B cell (primary cell): Measurements from ENCODE around the gene ST6GALNAC2. TPM values are rescaled to one million over a fixed set of nuclear protein-coding genes. Genes with fewer than 3 reads are reported as not detected.
"Not testable (repeated sequence)": the region's sequence is repeated elsewhere in the genome, so short reads cannot be mapped to it uniquely, and the experiment has no call there.

Experiments used
- ATAC-seq: fragments of 200-7000 bp; cut with Tn5 transposase; one replicate; pipeline ENCODE4 v1.10.0; 2021; ENCODE audit warnings: low read depth, mild to moderate bottlenecking, moderate number of reproducible peaks, moderate library complexity
- CTCF ChIA-PET: fragments of 350-600 bp; sonication (Branson Sonifier 250); formaldehyde crosslinking; loops from one replicate; lab custom pipeline; 2021; ENCODE audit warnings: antibody characterized with exemption, inconsistent platforms; lab: Charles Lee
- POLR2A ChIA-PET: fragments of 350-600 bp; sonication (Branson Sonifier 250); formaldehyde crosslinking; loops from one replicate; lab custom pipeline; 2021; ENCODE audit warnings: antibody characterized with exemption; lab: Charles Lee
- DNase-seq: peaks from one replicate; pipeline ENCODE4 v3.0.0; 2013
- H2AFZ ChIP-seq: 2 replicates; pipeline ENCODE4 v1.6.1; 2012; ENCODE audit warnings: mild to moderate bottlenecking, low read depth, low read length; ENCODE audit not compliant: insufficient read depth, poor library complexity, severe bottlenecking
- H3K27ac ChIP-seq, 2 donors: 1 replicate in 1 of 2; 2 replicates in 1 of 2; pipeline ENCODE4 v1.5.1; 2012 to 2013; ENCODE audit warnings: low read length in 2 of 2, mild to moderate bottlenecking in 2 of 2, moderate library complexity in 1 of 2
- H3K27me3 ChIP-seq, 4 experiments: fragments of 200-600 bp in 1 of 4; sonication (generic) in 1 of 4; replicated peaks in 1 of 4; 1 replicate in 2 of 4; 2 replicates in 2 of 4; pipeline versions ENCODE4 v1.6.1 to v1.7.0; 2013 to 2016; ENCODE audit warnings: low read length in 3 of 4, mild to moderate bottlenecking in 2 of 4, mixed read lengths in 1 of 4, moderate library complexity in 1 of 4; ENCODE audit not compliant: insufficient read depth in 4 of 4, control insufficient read depth in 3 of 4; ENCODE audit errors: control extremely low read depth in 1 of 4
- H3K36me3 ChIP-seq, 2 experiments: replicated peaks in 1 of 2; 1 replicate in 1 of 2; 2 replicates in 1 of 2; pipeline versions ENCODE4 v1.6.1 to v1.7.1; 2013; ENCODE audit warnings: low read length in 1 of 2; ENCODE audit not compliant: insufficient read depth in 2 of 2, control insufficient read depth in 1 of 2; ENCODE audit errors: control extremely low read depth in 1 of 2, extremely low read depth in 1 of 2
- H3K4me1 ChIP-seq, 2 donors: fragments of 200-600 bp in 1 of 2; sonication (generic) in 1 of 2; 1 replicate in 1 of 2; 2 replicates in 1 of 2; pipeline versions ENCODE4 v1.5.1 to v1.6.1; 2013 to 2017; ENCODE audit warnings: low read length in 2 of 2; ENCODE audit not compliant: control insufficient read depth in 2 of 2, insufficient read depth in 2 of 2
- H3K4me2 ChIP-seq: replicated peaks from 2 replicates; pipeline ENCODE3; 2012; ENCODE audit warnings: mild to moderate bottlenecking, low read depth, low read length; ENCODE audit not compliant: poor library complexity, severe bottlenecking
- H3K4me3 ChIP-seq, 5 experiments: fragments of 200-600 bp in 1 of 5; sonication (generic) in 1 of 5; 1 replicate in 3 of 5; 2 replicates in 2 of 5; pipeline versions ENCODE4 v1.5.1 to v1.7.0; 2011 to 2016; ENCODE audit warnings: low read length in 4 of 5, mild to moderate bottlenecking in 4 of 5, low read depth in 2 of 5, control low read depth in 1 of 5, moderate library complexity in 1 of 5; ENCODE audit not compliant: insufficient read depth in 1 of 5; ENCODE audit errors: control extremely low read depth in 1 of 5, extremely low read depth in 1 of 5
- H3K79me2 ChIP-seq: fragments of 200-600 bp; sonication (generic); one replicate; pipeline ENCODE4 v1.6.0; 2016; ENCODE audit warnings: low read length; ENCODE audit not compliant: control insufficient read depth, insufficient read depth
- H3K9ac ChIP-seq: fragments of 200-600 bp; sonication (generic); 2 replicates; pipeline ENCODE4 v1.6.1; 2017; ENCODE audit warnings: mild to moderate bottlenecking, low read length, moderate library complexity
- H3K9me3 ChIP-seq, 3 donors: one replicate each; pipeline versions ENCODE4 v1.6.1 to v1.7.1; 2013; ENCODE audit warnings: low read length in 2 of 3; ENCODE audit not compliant: control insufficient read depth in 2 of 3, insufficient read depth in 1 of 3; ENCODE audit errors: control extremely low read depth in 1 of 3
- H4K20me1 ChIP-seq: 2 replicates; pipeline ENCODE4 v1.6.0; 2012; ENCODE audit warnings: mild to moderate bottlenecking, low read length; ENCODE audit not compliant: insufficient read depth, control insufficient read depth, poor library complexity, severe bottlenecking
- H3K27ac Mint-ChIP-seq: one replicate; pipeline ENCODE4 v1.8.0; 2021; ENCODE audit warnings: mixed read lengths
- H3K27me3 Mint-ChIP-seq: one replicate; pipeline ENCODE4 v1.8.0; 2021; ENCODE audit warnings: mixed read lengths
- H3K4me1 Mint-ChIP-seq: one replicate; pipeline ENCODE4 v1.8.0; 2021; ENCODE audit warnings: mixed read lengths
- H3K4me3 Mint-ChIP-seq: one replicate; pipeline ENCODE4 v1.8.0; 2021; ENCODE audit warnings: mixed read lengths
- H3K9me3 Mint-ChIP-seq: one replicate; pipeline ENCODE4 v1.8.0; 2022; ENCODE audit warnings: mixed read lengths; ENCODE audit not compliant: insufficient read depth
- CTCF ChIP-seq: fragments of 200-600 bp; IDR thresholded peaks from one replicate; pipeline ENCODE4 v1.8.0; 2022; ENCODE audit warnings: antibody characterized with exemption, mild to moderate bottlenecking
- EZH2 ChIP-seq: IDR thresholded peaks from 2 replicates; pipeline ENCODE4 v1.6.1; 2012; ENCODE audit warnings: borderline replicate concordance, low read depth, mild to moderate bottlenecking, moderate library complexity, low read length; ENCODE audit not compliant: insufficient read depth, poor library complexity, severe bottlenecking
- WGBS: methylation state at CpG from one replicate; pipeline ENCODE4 v1.1.5; 2013; ENCODE audit warnings: missing lambda C conversion rate; ENCODE audit not compliant: insufficient coverage; 5-methylcytosine and 5-hydroxymethylcytosine counted together
- intact Hi-C: fragments of 100-400 bp; cut with micrococcal nuclease; formaldehyde crosslinking; loops from one replicate; pipeline ENCODE4 v1.10.0; 2022
- polyA plus RNA-seq: library from polyadenylated mRNA; depleted of rRNA; stranded (reverse); fragments of >200 nt; gene quantifications from 2 replicates; pipeline ENCODE4 v1.2.3, GENCODE V29; 2012
- total RNA-seq, 2 donors: library from RNA; stranded (reverse); fragments of 120-200 nt in 1 of 2; gene quantifications; 1 replicate in 1 of 2; 2 replicates in 1 of 2; pipeline versions ENCODE4 v1.2.3 to v1.2.4, GENCODE V29; 2013 to 2022

The ST6GALNAC2 gene
- total and polyA plus RNA-seq, 2 donors (not counting 1 experiment from before 2014, with no cell fraction given): 0.58 to 2.7 TPM

DNA sequence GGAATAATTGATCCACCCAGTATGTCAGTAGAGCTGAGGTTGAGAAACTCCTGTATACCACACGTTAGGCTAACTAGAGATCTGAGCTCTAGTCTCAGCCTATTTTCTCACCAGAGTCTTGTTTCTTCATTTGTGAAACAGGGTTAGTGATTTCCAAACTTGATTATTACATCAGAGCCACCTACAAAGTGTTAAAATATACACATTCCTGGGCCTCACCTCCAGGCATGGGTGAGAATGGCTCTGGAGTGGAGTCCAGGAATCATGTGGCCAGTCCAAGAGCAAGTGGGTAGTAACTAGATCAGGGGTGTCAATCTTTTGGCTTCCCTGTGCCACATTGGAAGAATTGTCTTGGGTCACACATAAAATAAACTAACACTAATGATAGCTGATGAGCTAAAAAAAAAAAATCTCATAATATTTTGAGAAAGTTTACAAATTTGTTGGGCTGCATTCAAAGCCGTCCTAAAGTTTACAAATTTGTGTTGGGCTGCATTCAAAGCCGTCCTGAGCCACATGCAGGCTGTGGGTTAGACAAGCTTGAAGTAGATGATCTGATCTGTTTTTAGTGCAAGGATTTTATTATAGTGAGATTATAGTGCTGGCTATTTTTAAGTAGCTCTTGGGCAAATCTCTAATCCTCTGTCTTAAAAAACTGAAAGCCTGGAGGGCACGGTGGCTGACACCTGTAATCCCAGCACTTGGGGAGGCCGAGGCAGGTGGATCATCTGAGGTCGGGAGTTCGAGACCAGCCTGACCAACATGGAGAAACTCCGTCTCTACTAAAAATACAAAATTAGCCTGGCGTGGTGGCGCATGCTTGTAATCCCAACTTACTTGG, 25.4 kb downstream of the ST6GALNAC2 start:
- H3K27ac Mint-ChIP-seq: peak overlapping the region; percentile 63
- no peak for ATAC-seq
- no peak overlapping the region for H3K4me3 ChIP-seq
- peaks cover 18% of the 10 kb centered on the region for H4K20me1 ChIP-seq
- CTCF ChIA-PET: interaction anchor here (0.6 to 7.1 kb wide), 6 partner anchors 37 to 378 kb away, joined by 3 to 84 read pairs (median 4); no protein-coding TSS in a partner anchor
- no peaks in the 10 kb centered on the region for H3K9me3 Mint-ChIP-seq
- POLR2A ChIA-PET: interaction anchor here (1.1 kb wide), 1 partner anchor 24 kb away, joined by 3 read pairs; no protein-coding TSS in a partner anchor
- H3K9ac ChIP-seq: no peak overlapping the region
- H3K4me2 ChIP-seq: peak overlapping the region; percentile 27
- H3K27ac ChIP-seq: peak overlapping the region in 1 of 2 donors; percentile 3
- no peak for DNase-seq
- TF ChIP-seq CTCF (no peak), EZH2 (no peak)
- peaks cover 45% of the 10 kb centered on the region for H3K79me2 ChIP-seq
- intact Hi-C loops: no loop called here
- no peaks in the 10 kb centered on the region for H3K9me3 ChIP-seq
- H3K36me3 ChIP-seq: peaks cover 1 to 31% of the 10 kb centered on the region in 2 experiments
- H3K4me1 Mint-ChIP-seq: peaks cover 58% of the 10 kb centered on the region
- no peaks in the 10 kb centered on the region for H3K27me3 ChIP-seq
- H3K27me3 Mint-ChIP-seq: no peaks in the 10 kb centered on the region
- H2AFZ ChIP-seq: no peak overlapping the region
- peaks cover 16 to 37% of the 10 kb centered on the region in 2 donors for H3K4me1 ChIP-seq
- WGBS: 90% methylated on average over 4 of the region's 10 CpGs
- H3K4me3 Mint-ChIP-seq: peak overlapping the region; percentile 60

DNA sequence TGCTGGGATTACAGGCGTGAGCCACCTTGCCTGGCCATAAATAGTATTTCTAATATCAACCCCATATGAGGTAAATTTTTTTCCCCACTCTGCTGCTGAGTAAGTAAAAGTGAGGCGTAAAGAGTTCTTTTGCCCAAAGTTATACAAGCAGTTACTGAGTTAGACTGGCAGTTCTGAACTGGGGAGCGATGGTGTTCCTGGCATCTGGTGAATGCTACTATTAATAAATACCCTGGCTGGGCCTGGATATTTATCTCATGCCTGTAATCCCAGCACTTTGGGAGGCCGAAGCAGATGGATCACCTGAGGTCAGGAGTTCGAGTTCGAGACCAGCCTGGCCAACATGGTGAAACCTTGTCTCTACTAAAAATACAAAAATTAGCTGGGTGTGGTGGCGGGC, 26.2 kb downstream of the ST6GALNAC2 start:
- WGBS: 90% methylated on average over 2 of the region's 7 CpGs
- not testable (repeated sequence) for ATAC-seq, H3K9me3 Mint-ChIP-seq, DNase-seq, H3K9me3 ChIP-seq, H3K27ac Mint-ChIP-seq, H3K9ac ChIP-seq, H3K4me3 ChIP-seq, H3K27ac ChIP-seq, H3K27me3 ChIP-seq, H3K27me3 Mint-ChIP-seq, H2AFZ ChIP-seq
- H3K4me1 ChIP-seq: peaks cover 16 to 37% of the 10 kb centered on the region in 2 donors
- intact Hi-C loops: loop anchor here (5.0 kb wide), 1 partner anchor 153 kb away; the partner anchor contains the start of gene MXRA7
- POLR2A ChIA-PET: interaction anchor here (0.6 to 1.1 kb wide), 2 partner anchors 25 to 169 kb away, joined by 3 to 5 read pairs; no protein-coding TSS in a partner anchor
- H4K20me1 ChIP-seq: peaks cover 18% of the 10 kb centered on the region
- peaks cover 1 to 24% of the 10 kb centered on the region in 2 experiments for H3K36me3 ChIP-seq
- peak overlapping the region; percentile 87 for H3K4me2 ChIP-seq
- H3K4me1 Mint-ChIP-seq: peaks cover 62% of the 10 kb centered on the region
- H3K4me3 Mint-ChIP-seq: peak overlapping the region; percentile 100
- CTCF ChIA-PET: interaction anchor here (0.6 to 7.1 kb wide), 6 partner anchors 13 to 377 kb away, joined by 3 to 84 read pairs (median 4); partner anchors contain the start of gene ST6GALNAC2
- H3K79me2 ChIP-seq: peaks cover 49% of the 10 kb centered on the region
